GM23338 (cell line): ENCODE results near the gene GNPTAB.

Source experiments
- CREB1 ChIP-seq: fragments of 250-450 bp; sonication (Bioruptor Pico); IDR thresholded peaks from 2 replicates; pipeline ENCODE4 v1.5.0; 2020; ENCODE audit warnings: low read depth, mild to moderate bottlenecking, moderate library complexity
- EZH2 ChIP-seq: fragments of 200-600 bp; sonication (generic); IDR thresholded peaks from one replicate; pipeline ENCODE4 v1.8.0; 2017; ENCODE audit warnings: antibody characterized with exemption, mild to moderate bottlenecking, low read depth; ENCODE audit not compliant: unreplicated experiment
- EZH2phosphoT487 ChIP-seq: fragments of 200-600 bp; sonication (generic); IDR thresholded peaks from one replicate; pipeline ENCODE4 v1.8.1; 2018; ENCODE audit warnings: antibody characterized with exemption; ENCODE audit not compliant: unreplicated experiment
- JUNB ChIP-seq: IDR thresholded peaks from one replicate; pipeline ENCODE4 v1.6.1; 2016; ENCODE audit warnings: antibody characterized with exemption; ENCODE audit not compliant: unreplicated experiment
- NANOG ChIP-seq: IDR thresholded peaks from 2 replicates; pipeline ENCODE4 v1.6.1; 2016; ENCODE audit warnings: antibody characterized with exemption, borderline replicate concordance
- POLR2AphosphoS5 ChIP-seq: IDR thresholded peaks from 2 replicates; pipeline ENCODE4 v1.6.1; 2016; ENCODE audit warnings: antibody characterized with exemption, low read depth
- STAT1 ChIP-seq: IDR thresholded peaks from one replicate; pipeline ENCODE4 v1.6.1; 2016; ENCODE audit warnings: antibody characterized with exemption; ENCODE audit not compliant: unreplicated experiment
- ZNF114 ChIP-seq: fragments of 250-450 bp; sonication (Bioruptor Pico); IDR thresholded peaks from 2 replicates; pipeline ENCODE4 v1.5.0; 2020; ENCODE audit warnings: mild to moderate bottlenecking, moderate library complexity
- ZNF331 ChIP-seq: fragments of 250-450 bp; sonication (Bioruptor Pico); IDR thresholded peaks from 2 replicates; pipeline ENCODE4 v1.5.0; 2020; ENCODE audit warnings: low read depth, mild to moderate bottlenecking, moderate library complexity
- TF ChIP-seq, protein P1 (sequence below), 2 experiments: fragments of 200-600 bp in 1 of 2; sonication (generic) in 1 of 2; conservative IDR thresholded peaks; 2 replicates each; pipeline versions ENCODE4 v1.5.1 to v1.6.1; 2016 to 2017; ENCODE audit warnings: antibody characterized with exemption in 2 of 2, low read depth in 2 of 2, mild to moderate bottlenecking in 2 of 2, moderate library complexity in 1 of 2
- TF ChIP-seq, protein P2 (sequence below): fragments of 250-450 bp; sonication (Bioruptor Pico); IDR thresholded peaks from 2 replicates; pipeline ENCODE4 v1.5.0; 2020; ENCODE audit warnings: mild to moderate bottlenecking, moderate library complexity
- TF ChIP-seq, protein P3 (sequence below): IDR thresholded peaks from 2 replicates; pipeline ENCODE4 v1.6.1; 2016; ENCODE audit warnings: antibody characterized with exemption
- TF ChIP-seq, protein P4 (sequence below): IDR thresholded peaks from one replicate; pipeline ENCODE4 v1.6.1; 2018; ENCODE audit warnings: antibody characterized with exemption; ENCODE audit not compliant: unreplicated experiment

DNA sequence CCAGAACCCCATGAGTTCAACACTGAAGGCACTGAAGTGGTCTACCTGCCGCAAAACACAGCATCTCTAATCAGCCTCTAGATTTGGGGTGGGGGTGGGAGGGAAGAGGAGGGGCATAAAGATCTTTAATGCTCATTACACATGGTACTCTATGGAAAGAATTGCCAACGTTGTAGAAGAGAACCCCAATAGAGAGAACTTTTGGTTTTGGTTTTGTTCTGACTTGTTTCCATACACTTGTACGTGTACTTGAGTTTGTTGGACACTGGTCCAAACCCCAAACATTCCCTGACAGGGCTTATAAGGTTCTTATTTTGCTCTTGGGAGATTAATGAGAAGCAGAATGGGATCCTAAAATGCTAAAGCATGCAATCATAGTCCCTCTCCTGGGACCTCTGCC is 31.0 kb downstream of the GNPTAB start:
- TF ChIP-seq EZH2phosphoT487 (no peak), EZH2 (no peak), POLR2AphosphoS5 (no peak), ZNF331 (CRISPR knock-in tag) (no peak), JUNB (no peak), NANOG (no peak), CREB1 (no peak), STAT1 (no peak), ZNF114 (CRISPR knock-in tag) (no peak)
- TF ChIP-seq, protein P1, sequence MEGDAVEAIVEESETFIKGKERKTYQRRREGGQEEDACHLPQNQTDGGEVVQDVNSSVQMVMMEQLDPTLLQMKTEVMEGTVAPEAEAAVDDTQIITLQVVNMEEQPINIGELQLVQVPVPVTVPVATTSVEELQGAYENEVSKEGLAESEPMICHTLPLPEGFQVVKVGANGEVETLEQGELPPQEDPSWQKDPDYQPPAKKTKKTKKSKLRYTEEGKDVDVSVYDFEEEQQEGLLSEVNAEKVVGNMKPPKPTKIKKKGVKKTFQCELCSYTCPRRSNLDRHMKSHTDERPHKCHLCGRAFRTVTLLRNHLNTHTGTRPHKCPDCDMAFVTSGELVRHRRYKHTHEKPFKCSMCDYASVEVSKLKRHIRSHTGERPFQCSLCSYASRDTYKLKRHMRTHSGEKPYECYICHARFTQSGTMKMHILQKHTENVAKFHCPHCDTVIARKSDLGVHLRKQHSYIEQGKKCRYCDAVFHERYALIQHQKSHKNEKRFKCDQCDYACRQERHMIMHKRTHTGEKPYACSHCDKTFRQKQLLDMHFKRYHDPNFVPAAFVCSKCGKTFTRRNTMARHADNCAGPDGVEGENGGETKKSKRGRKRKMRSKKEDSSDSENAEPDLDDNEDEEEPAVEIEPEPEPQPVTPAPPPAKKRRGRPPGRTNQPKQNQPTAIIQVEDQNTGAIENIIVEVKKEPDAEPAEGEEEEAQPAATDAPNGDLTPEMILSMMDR (conservative IDR thresholded peaks at IDR 0.05; ENCODE audit: low read depth in 2 of 2): no peak
- TF ChIP-seq, protein P2, sequence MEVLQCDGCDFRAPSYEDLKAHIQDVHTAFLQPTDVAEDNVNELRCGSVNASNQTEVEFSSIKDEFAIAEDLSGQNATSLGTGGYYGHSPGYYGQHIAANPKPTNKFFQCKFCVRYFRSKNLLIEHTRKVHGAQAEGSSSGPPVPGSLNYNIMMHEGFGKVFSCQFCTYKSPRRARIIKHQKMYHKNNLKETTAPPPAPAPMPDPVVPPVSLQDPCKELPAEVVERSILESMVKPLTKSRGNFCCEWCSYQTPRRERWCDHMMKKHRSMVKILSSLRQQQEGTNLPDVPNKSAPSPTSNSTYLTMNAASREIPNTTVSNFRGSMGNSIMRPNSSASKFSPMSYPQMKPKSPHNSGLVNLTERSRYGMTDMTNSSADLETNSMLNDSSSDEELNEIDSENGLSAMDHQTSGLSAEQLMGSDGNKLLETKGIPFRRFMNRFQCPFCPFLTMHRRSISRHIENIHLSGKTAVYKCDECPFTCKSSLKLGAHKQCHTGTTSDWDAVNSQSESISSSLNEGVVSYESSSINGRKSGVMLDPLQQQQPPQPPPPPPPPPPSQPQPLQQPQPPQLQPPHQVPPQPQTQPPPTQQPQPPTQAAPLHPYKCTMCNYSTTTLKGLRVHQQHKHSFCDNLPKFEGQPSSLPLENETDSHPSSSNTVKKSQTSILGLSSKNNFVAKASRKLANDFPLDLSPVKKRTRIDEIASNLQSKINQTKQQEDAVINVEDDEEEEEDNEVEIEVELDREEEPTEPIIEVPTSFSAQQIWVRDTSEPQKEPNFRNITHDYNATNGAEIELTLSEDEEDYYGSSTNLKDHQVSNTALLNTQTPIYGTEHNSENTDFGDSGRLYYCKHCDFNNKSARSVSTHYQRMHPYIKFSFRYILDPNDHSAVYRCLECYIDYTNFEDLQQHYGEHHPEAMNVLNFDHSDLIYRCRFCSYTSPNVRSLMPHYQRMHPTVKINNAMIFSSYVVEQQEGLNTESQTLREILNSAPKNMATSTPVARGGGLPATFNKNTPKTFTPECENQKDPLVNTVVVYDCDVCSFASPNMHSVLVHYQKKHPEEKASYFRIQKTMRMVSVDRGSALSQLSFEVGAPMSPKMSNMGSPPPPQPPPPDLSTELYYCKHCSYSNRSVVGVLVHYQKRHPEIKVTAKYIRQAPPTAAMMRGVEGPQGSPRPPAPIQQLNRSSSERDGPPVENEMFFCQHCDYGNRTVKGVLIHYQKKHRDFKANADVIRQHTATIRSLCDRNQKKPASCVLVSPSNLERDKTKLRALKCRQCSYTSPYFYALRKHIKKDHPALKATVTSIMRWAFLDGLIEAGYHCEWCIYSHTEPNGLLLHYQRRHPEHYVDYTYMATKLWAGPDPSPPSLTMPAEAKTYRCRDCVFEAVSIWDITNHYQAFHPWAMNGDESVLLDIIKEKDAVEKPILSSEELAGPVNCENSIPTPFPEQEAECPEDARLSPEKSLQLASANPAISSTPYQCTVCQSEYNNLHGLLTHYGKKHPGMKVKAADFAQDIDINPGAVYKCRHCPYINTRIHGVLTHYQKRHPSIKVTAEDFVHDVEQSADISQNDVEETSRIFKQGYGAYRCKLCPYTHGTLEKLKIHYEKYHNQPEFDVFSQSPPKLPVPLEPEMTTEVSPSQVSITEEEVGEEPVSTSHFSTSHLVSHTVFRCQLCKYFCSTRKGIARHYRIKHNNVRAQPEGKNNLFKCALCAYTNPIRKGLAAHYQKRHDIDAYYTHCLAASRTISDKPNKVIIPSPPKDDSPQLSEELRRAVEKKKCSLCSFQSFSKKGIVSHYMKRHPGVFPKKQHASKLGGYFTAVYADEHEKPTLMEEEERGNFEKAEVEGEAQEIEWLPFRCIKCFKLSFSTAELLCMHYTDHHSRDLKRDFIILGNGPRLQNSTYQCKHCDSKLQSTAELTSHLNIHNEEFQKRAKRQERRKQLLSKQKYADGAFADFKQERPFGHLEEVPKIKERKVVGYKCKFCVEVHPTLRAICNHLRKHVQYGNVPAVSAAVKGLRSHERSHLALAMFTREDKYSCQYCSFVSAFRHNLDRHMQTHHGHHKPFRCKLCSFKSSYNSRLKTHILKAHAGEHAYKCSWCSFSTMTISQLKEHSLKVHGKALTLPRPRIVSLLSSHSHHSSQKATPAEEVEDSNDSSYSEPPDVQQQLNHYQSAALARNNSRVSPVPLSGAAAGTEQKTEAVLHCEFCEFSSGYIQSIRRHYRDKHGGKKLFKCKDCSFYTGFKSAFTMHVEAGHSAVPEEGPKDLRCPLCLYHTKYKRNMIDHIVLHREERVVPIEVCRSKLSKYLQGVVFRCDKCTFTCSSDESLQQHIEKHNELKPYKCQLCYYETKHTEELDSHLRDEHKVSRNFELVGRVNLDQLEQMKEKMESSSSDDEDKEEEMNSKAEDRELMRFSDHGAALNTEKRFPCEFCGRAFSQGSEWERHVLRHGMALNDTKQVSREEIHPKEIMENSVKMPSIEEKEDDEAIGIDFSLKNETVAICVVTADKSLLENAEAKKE (CRISPR knock-in tag): no peak
- TF ChIP-seq, protein P3, sequence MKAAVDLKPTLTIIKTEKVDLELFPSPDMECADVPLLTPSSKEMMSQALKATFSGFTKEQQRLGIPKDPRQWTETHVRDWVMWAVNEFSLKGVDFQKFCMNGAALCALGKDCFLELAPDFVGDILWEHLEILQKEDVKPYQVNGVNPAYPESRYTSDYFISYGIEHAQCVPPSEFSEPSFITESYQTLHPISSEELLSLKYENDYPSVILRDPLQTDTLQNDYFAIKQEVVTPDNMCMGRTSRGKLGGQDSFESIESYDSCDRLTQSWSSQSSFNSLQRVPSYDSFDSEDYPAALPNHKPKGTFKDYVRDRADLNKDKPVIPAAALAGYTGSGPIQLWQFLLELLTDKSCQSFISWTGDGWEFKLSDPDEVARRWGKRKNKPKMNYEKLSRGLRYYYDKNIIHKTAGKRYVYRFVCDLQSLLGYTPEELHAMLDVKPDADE: no peak
- TF ChIP-seq, protein P4, sequence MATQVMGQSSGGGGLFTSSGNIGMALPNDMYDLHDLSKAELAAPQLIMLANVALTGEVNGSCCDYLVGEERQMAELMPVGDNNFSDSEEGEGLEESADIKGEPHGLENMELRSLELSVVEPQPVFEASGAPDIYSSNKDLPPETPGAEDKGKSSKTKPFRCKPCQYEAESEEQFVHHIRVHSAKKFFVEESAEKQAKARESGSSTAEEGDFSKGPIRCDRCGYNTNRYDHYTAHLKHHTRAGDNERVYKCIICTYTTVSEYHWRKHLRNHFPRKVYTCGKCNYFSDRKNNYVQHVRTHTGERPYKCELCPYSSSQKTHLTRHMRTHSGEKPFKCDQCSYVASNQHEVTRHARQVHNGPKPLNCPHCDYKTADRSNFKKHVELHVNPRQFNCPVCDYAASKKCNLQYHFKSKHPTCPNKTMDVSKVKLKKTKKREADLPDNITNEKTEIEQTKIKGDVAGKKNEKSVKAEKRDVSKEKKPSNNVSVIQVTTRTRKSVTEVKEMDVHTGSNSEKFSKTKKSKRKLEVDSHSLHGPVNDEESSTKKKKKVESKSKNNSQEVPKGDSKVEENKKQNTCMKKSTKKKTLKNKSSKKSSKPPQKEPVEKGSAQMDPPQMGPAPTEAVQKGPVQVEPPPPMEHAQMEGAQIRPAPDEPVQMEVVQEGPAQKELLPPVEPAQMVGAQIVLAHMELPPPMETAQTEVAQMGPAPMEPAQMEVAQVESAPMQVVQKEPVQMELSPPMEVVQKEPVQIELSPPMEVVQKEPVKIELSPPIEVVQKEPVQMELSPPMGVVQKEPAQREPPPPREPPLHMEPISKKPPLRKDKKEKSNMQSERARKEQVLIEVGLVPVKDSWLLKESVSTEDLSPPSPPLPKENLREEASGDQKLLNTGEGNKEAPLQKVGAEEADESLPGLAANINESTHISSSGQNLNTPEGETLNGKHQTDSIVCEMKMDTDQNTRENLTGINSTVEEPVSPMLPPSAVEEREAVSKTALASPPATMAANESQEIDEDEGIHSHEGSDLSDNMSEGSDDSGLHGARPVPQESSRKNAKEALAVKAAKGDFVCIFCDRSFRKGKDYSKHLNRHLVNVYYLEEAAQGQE: no peak
